ENCODE results near the gene EML1.

Gene EML1

DNA sequence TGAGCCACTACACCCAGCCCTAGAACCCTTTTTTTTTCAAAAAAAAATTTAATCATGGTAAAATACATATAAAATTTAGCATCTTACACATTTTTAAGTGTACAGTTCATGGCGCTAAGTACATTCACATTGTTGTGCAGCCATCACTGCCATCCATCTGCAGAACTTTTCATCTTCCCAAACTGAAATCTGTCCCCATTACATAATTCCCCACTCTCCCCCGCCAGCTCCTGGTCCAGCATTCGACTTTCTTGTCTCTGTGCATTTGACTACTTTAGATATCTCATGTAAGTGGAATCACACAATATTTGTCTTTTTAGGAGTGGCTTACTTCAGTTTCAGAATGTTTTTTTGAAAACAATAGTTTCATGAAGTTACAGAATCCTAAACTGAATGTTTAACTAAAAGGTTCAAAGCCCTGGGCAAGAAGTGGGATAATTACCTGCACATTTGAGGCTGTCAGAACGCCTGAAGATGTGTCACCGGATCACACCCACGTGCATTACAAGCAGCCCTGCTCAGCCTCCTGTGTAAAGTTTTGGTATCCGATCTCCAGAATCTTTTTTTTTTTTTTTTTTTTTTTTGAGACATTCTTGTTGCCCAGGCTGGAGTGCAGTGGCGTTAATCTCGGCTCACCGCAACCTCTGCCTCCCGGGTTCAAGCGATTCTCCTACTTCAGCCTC lies 12.7 kb downstream of the EML1 start:
- DNase-seq (ENCODE audit: low read depth in 2 of 2) = no peak

DNA sequence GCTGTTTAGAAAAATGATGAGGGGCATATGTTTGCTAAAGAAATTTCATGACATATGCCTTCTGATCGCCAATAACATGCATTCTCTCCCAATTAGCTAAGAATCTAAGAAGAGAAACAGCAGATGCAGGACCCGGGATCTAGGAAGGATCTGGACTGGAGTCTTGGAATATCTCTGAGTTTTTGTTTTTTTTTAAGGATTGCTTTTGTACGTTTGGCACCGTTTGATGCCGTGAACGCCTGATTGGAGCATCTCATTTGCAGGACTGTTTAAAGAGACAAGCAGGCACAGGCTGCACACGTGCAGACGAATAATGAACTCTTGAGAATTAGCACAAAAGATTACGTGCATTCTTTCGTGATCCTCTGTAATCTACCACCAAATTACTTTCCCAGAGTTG lies 13.6 kb downstream of the EML1 start:
- DNase-seq (ENCODE audit: low read depth in 2 of 2) = no peak

DNA sequence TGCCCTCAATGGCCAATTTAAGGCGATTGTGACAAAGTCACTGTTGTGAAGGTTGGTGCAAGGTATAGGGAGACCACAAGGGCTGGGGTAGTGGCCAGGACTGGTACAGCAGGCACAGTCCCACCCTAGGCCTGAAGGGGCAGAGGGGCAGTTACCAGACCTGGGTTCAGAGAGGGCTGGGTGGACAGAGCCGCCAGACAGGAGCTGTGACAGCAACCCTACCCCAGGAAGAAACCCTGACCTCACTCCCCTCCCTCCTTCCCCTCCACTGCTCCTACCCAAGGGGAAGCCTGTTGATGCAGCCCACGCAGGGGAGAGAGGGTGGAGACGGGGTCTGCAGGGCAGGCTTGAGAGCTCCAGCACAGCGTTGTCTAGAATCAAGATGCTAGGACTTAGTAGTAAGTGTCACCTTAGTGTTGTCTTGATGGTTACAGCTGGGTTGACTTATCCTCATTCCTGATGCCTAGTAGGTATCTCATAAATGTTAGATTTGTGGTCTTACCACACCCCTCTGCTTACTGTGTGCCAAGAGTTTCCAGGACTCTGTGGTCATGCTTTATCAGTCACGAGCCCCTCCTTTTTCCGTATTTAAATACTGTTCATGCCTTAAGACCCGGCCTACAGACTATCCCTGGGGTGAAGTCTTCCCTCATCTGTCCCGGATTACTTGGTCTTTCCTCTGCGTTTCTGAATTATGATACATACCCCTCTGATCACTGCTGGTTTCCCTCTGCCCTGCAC lies 14.4 kb downstream of the EML1 start:
- DNase-seq (ENCODE audit: low read depth in 2 of 2) = no peak

DNA sequence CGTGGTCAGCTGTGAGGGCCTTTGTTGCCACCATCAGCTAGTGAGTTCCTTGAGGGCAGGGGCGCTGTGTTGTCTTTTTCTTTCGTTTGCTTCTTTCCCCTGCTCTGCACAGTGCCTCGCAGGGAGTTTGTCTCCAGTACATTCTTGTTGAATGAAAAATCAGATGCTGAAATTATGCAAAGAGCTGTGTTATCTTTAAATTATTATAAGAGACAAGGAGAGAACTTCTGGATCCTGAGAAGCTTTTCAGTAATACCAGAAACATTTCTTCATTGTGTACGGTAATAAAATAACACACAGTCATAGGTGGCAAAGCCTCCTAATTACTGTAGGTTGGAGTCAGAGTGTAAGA lies 14.9 kb downstream of the EML1 start:
- DNase-seq (ENCODE audit: low read depth in 2 of 2) = no peak

DNA sequence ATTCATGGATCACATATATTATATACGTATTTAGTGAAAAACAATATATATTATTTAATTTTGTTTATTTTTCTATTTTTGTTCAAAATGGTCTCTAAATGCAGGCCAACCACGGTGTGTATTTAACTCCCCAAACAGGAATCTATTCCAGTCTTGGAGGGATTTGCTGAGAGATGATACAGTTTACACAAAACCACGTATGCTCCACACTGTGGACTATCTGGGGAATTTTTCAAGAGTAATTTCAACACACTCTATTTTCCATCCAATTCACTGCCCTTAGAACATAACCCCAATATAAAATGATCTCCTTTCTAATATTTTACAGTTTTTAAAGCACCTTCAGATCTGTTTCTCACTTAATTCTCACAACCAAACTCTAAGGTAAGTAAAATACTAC lies 15.3 kb downstream of the EML1 start:
- DNase-seq (ENCODE audit: low read depth in 2 of 2) = no peak

DNA sequence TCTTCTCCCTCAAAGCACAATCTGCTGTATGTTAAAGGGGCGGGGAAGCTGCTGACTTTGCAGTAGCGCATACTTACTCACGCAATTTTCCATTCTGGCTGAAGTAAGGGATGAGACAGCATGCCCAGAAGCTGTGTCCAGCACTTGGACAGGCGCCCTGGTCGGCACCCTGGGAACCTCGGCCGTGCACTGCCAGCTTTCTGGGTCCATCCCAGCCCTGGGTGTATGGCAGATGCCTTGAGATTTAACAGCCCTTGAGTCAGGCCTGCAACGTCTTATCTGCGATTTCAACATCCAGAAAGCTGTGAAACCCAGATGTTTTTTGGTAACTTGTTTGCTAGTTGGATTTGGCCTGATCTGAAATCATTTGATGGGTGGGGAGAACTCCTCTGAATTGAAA lies 16.1 kb downstream of the EML1 start:
- DNase-seq (ENCODE audit: low read depth in 2 of 2) = no peak

DNA sequence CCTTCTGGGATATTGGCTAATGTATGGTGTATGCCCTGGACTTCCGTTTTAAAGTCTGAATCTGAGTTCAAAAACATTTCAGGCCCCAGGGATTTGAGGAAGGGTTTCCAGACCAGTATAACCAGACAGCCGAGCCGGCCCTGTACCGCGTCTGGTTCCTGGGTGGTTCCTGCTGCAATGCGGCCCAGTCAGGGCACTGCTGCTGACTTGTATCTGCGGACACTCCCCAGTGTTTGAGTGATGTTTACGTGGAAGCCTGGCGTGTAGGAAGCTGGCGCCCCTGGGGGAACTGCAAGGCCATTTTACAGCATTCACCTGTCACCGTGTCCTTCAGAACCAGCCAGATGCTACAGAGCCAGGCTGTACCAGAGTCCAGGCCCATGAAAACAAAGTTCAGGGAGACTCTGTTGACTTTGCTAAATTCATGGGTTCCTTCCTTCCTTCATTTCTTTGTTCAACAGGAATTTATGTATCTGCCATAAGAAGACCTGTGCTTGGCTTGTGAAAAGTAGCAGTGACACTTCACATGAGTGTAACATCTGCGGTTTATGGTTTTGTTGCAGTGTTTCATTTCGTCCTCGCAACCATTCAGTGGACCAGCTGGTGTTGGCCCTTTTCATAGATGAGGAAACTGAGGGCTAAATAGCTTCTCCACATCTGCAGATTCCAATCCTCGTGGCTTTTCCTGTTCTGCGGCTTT lies 16.8 kb downstream of the EML1 start:
- no peak for DNase-seq (ENCODE audit: low read depth in 2 of 2)

DNA sequence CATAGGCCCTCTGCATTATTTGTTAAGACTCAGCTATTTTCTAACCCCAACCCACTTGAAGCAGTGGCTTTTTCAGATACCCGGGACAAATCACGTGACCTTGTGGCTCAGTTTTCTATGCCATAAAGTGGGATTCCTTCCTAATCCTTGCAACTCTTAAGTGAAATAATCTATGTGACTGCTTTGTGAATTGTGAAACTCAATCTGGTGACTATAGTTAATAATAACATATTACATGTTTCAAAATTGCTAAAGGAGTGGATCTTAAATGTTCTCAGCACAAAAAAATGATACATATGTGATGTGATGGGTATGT lies 17.3 kb downstream of the EML1 start:
- no peak for DNase-seq (ENCODE audit: low read depth in 2 of 2)

DNA sequence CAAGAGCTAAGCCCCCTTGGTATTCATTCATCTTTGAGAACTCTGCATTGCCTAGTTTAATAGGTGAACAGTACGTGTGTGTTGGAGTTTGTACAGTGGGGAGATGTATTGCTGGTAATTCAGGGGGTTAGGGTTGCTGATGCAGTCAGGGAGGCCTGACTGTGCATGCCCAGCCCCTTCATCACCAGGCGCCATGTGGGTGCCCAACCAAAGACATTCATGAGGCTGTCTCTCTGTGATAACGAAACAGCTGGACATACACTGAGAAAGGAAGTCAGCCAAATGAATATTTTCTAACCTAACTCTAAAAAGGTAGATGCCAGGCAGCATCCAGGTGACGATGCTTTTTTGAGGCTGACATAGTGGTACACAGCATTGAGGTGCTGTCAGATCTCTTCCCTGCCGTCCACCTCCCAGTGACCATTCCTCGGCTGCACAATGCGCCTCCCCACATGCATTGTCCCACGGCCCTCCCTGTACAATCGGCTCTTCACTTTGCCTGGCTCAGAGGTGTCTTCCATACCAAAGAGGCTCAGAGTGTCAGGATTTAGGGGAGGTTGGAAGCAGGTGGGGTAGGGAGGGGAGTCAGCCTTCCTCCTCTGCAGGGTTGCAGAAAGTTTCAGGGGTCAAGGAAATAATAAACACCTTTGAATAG lies 19.0 kb downstream of the EML1 start:
- DNase-seq (ENCODE audit: low read depth in 2 of 2) = no peak

DNA sequence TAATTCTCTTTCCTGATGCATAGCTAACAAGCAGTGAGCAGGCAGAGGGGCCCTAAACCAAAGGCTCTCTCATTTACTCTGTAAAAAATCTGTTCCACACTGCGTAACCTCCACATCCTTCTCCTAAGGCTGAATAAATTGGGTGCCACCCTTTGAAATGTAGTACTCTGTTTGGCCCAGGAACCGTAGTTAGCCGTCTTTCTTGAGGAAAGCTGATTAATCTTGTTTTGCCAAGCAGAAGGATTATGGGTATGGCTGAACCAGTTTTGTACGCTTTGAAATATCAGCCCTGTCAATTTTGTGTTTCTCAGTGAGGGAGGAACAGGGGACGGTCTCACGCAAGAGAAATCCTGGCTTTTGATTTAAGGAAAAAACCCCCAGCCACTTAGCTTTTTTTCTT lies 19.7 kb downstream of the EML1 start:
- no peak for DNase-seq (ENCODE audit: low read depth in 2 of 2)

DNA sequence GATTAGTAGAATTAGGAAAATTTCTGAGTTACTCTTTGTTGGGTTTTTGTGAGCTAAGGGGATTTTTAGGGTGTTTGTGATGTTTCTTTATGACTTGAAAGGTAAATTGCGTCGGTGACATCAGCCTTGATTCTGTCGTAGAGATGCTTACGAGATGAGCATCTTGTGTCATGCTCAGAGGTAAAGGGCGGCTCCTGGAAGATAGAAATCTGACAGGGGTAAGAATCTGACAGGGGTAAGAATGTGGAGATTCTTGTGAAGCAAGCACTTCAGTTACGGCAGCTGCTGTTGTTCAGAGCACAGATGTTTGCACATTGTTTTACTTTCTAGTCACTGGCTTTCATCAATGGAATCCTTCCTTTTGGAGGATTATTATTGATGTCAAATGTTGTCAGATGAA lies 22.5 kb downstream of the EML1 start:
- no peak for DNase-seq (ENCODE audit: low read depth in 2 of 2)

DNA sequence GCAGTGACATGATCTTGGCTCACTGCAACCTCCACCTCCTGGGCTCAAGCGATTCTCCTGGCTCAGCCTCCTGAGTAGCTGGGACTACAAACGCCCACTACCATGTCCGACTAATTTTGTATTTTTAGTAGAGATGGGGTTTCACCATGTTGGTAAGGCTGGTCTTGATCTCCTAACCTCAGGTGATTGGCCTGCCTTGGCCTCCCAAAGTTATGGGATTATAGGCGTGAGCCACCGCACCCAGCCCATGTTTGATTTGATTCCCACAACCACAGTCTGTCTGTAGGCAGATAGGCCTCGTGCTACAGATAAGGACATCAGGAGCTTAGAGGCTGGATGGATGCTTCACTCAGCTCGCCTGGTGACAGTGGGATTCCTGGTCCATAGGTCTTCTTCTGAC lies 23.0 kb downstream of the EML1 start:
- no peak for DNase-seq (ENCODE audit: low read depth in 2 of 2)

DNA sequence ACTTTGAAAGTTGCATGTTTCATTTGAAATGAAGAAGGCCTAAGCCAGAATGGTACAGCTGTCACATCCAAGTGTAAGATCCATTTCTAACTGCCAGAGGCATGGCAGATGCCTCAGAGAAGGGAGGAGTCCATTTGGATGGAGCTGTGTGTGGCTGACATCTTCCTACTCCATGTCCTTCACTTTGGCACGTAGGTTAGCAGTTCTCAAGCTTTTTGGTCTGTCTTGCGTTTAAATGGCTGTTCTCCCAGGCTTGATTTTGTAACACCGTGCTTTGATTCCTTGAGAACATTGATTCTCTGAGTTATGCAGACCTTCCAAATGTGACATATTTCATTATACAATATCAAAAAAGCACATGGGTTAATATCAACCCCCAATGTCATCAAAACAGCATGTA lies 23.4 kb downstream of the EML1 start:
- no peak for DNase-seq (ENCODE audit: low read depth in 2 of 2)

DNA sequence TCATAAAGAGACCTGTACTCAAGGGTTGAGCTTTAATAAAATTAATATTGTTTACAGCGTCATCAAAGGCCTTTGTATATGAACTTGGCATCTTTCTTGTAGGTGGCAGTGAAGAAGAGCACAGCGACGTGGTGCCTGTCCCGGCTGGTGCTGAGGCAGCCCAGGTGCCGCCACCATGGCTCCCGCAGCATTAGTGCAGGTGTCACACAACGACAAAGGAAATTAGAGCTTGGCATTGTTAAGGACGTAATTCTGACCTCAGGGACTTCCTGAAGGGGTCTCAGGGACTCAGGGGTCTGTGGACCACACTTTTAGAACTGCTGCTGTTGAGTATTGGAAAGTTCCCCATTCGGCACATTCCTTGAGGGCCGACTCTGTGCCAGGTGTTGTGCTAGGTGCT lies 24.1 kb downstream of the EML1 start:
- no peak for DNase-seq (ENCODE audit: low read depth in 2 of 2)

DNA sequence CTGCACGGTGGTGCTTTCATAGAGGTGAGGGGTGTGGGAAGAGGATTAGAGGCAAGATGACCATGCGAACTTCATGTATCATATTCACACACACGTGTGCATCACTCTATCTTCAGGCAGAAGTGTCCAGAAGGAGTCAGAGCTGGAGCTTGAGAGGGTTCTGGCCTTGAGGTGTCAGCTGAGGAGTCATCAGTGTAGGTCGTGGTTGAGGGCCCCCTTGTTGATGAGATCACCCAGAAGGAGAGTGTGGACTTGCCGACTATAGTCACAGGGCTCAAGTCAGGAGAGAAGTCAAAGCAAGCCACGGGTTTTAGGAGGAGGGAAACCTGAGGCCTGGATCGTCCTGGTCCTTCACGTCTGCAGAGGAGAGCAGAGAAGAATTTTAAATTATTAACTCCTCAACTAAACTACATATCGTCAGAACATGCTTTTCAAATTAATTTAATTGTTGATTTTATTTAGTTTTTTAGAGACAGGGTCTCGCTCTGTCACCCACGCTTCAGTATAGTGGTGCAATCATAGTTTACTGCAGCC lies 25.4 kb downstream of the EML1 start:
- no peak for DNase-seq (ENCODE audit: low read depth in 2 of 2)

DNA sequence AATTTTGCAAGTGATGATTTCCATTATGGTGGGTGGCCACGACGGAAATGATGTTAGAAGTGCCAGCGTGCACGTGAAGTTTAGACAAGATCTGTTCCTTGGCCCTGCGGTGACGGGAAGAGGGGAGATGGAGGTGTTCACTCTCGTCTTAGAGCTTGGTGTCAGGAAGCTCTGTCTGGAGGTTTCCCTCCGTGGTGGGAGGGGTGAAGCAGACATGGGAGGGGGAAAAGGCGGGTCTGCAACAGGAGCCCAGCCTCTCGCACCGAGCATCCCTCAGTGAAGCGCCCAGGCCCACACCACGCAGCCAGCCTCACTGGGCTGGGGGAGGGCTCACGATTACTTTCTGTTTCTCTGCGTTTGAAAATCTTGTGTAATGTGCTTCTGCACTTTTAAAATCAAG lies 26.3 kb downstream of the EML1 start:
- DNase-seq (ENCODE audit: low read depth in 2 of 2) = peak in 1 of 2 experiments; percentile 10

DNA sequence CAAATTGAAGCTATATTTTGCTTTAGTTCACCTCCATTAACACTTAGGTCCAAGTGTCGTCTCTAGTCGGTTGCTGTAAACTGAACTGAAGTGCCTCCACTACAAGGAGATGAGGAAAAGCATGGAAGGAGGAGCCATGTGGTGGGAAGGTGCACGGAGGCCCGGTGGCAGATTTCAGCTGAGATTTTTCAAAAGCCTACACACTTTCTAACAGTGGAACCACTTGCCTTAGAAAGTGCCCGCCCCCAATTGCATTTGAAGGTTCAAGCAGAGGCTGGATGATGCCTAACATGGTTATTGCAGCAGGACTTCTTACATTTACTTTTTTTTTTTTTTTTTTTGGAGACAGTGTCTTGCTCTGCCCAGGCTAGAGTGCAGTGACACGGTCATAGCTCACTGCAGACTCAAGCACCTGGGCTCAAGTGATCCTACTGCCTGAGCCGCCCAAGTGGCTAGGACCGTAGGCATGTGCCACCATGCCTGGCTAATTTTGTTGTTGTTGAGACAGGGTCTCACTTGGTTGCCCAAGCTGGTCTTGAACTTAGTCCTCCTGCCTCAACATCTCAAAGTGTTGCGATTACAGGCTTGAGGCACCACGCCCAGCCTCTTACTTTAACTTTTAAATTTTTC lies 27.6 kb downstream of the EML1 start:
- DNase-seq (ENCODE audit: low read depth in 2 of 2) = no peak

DNA sequence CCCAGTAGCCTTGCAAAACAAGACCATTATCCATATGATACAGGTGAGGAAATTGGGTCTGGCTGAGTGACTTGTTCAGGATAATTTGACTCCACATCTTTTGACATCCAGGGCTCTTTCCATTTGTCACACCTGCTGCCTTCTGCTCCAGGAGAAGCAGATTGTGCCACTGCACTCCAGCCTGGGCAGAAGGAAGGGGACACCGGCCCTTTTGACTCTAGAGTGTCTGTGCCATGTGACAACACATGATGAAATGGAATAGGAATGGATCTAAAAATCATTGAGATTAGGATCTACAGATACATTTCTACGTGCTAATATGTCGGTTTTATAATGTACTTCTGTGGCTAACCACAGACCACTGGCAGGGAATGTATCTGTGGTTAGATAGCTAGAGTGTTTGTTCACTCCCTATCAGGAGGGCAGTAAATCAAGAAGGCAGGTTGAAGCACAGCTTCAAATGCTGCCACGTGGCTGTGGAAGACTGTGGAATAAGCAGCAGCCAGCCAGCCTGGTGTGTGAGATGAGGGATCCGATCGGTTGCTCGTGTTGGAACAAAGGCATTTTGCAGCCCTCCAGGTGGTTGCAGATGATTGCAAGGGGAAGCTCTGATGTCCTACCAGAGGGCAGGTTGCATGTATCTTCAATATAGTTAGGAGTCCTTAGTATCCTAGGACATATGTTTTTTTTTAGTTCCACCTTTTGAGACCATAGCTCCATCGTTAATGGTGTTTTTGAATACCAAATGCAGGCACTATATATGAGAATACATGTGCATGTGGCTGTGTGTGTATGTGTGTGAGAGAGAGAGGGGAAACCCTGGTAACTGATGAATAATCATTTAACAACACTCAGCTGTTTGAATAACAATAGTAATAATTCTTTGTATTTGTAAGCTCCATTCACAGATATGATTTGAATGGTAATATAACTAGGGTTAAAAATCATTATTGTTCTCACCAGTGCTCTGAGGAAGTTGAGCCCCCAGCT lies 28.6 kb downstream of the EML1 start:
- no peak for DNase-seq (ENCODE audit: low read depth in 2 of 2)

DNA sequence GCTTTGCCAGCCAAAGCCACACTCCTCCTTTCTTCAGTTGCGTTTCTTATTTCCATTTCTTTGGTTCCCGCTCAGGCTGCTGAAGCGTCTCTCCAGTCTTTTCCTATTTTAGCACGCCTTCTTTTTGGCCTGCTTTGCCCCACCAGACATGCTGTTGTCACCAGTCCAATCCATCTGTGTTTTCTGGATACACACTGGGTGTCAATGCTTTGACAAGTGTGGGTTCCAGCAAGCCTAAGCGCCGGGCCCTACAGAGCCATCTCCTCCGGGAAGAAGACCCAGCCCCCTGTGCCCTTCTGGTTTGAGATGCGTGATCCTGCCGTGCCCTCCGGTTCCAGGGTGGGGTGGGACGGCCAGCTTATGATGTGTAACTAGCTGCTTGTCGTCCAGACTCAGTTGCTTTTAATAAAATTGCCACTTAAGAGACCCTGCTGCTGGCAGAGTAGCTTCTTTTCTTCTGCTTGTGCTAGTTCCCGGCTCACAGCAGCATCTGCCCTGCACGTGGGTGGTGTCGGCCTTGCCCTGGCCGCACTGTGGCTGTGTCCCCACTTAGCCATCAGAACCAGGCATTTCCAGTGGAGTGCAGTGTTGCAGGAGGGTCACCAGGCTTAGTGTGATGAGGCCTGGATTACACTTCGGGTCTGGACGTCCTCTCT lies 29.7 kb downstream of the EML1 start:
- DNase-seq (ENCODE audit: low read depth in 2 of 2) = no peak

DNA sequence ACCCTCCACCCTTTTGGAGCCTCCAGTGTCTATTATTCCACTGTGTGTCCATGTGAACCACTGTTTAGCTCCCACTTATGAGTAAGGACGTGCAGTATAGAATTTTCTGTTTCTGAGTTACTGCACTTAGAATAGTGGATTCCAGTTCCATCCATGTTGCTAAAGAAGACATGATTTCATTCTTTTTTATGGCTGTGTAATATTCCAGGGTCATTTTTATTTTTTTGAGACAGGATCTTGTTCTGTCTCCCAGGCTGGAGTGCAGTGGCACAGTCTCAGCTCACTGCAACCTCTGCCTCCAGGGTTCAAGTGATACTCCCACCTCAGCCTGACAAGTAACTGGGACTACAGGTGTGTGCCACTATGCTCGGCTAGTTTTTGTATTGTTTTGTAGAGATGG lies 31.6 kb downstream of the EML1 start:
- DNase-seq (ENCODE audit: low read depth in 2 of 2) = no peak
